ENCODE results near the gene VPS37B.

Gene VPS37B

GRCh38 chr12:122850048-122850445, 45.9 kb downstream of the VPS37B start:
- DNase-seq = no peak

- DNase-seq = no peak
Measured at GRCh38 chr12:122849352-122850047, 46.4 kb downstream of the VPS37B start.

- DNase-seq = no peak
Measured at GRCh38 chr12:122848471-122849351, 47.2 kb downstream of the VPS37B start.

- DNase-seq = no peak
Measured at GRCh38 chr12:122847921-122848421, 48.0 kb downstream of the VPS37B start.

- no peak for DNase-seq
Measured at GRCh38 chr12:122847516-122847836, 48.4 kb downstream of the VPS37B start.

GRCh38 chr12:122846622-122847515, 49.1 kb downstream of the VPS37B start:
- DNase-seq = no peak

- no peak for DNase-seq
Measured at GRCh38 chr12:122845865-122846621, 49.9 kb downstream of the VPS37B start.

- DNase-seq = no peak
Measured at GRCh38 chr12:122845041-122845864, 50.7 kb downstream of the VPS37B start.

- no peak for DNase-seq
Measured at GRCh38 chr12:122844366-122844971, 51.5 kb downstream of the VPS37B start.

GRCh38 chr12:122843455-122843854, 52.5 kb downstream of the VPS37B start:
- no peak for DNase-seq

GRCh38 chr12:122842505-122843405, 53.2 kb downstream of the VPS37B start:
- no peak for DNase-seq

- DNase-seq = no peak
Measured at GRCh38 chr12:122841544-122842321, 54.2 kb downstream of the VPS37B start.

GRCh38 chr12:122840580-122841513, 55.1 kb downstream of the VPS37B start:
- no peak for DNase-seq

- DNase-seq = no peak
Measured at GRCh38 chr12:122839907-122840554, 55.9 kb downstream of the VPS37B start.

- DNase-seq = no peak
Measured at GRCh38 chr12:122838841-122839240, 57.1 kb downstream of the VPS37B start.

GRCh38 chr12:122837306-122838265, 58.3 kb downstream of the VPS37B start:
- DNase-seq = no peak
